Fibroblast of skin of left biceps (primary cell): ENCODE data around the gene LRP1.
A peak's percentile ranks its signal among the peaks of the same experiment; 100 is the strongest.

ENCODE experiments used
- DNase-seq, 2 experiments: peaks; one replicate each; pipeline ENCODE4 v3.0.0-alpha.2; 2013; ENCODE audit warnings: low read depth in 2 of 2

Gene LRP1

DNA sequence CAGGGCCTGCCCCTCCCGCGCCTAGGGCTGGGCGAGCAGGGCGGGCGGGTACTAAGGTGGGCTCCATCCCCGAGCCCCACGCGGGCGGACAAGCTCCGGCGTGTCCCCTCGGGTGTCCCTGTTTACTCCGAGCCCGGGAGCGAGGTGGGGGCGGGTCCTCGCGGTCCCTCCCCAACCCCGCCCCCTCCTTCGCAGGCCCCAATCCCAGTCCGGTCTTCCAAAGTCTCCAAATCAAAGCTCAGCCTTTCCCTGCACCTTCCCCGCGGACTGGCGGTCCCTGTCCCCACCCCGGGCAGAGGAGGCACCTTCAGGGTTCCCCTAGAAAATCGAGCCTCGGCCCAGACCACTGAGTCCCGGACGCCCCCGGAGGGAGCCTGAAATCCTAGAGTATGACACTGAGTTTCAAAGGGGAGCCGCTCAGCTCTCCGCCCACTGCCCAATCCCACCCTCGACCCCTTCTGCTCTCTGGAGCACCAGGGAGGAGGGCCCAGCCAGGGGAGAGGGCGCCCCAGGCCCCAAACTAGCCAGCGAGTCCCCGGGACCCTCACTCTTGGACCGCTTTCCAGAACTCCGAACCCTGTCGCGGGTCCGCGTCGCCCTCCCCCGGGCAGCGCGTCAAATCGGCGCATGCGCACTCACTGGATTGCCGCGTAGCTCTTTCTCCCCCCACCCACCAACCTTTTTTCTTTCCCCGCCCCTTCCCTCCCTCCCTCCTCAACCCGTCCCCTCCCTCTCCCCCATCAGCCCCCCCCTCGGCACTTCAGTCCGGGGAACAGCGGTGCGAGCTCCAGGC lies at the start of gene LRP1:
LRP1 (plus strand) TSS at position 758 of the 793 bp plus-strand sequence. CDS start 482 bp downstream, outside the sequence.
- no peak for DNase-seq

DNA sequence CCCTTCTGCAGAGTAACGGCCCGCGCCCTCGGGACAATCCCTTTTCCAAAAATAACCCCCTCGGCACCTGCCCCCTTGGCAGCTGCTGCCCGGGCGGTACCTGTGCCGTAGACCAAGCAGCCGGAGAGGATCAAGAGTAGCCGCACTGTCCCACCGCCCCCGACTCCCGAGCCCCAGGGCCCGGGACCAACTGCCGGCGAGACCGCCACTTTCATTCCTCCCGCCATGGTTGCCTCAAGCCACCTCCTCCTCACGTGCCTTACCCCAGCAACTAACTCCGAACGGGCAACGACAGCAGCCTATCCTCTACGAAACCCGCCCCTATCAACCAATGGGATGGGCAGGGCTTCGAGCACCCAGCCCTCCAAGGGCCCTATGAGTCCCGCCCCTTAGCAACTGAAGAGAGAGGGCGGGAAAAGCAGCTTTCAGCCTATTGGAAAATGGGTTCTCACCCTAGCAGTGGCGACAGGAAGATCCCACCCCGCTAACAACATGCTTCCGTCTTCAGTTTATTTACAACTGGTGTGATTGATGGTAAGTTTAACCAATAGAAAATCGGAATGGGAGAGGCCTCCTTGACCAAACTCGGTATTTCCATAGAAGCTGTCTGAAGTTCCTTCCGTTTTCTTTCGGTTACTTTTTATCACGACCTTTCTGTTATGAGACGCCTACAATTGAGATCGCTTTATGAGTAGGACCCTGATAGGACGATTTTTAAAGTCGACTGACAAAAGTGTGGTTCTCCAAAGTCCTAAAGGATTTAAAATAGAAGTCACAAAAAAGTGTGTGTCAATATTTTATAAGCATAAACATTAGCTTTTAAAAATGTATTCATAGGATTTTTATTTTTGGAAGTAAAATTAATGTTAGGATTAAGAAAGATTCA lies 49.5 kb upstream of the LRP1 start, which contains the start of gene NEMP1:
NEMP1 (minus strand) TSS at position 273 of the 886 bp plus-strand sequence; CDS start at position 227, 46 bp downstream.
- peak; percentile 100 for DNase-seq

DNA sequence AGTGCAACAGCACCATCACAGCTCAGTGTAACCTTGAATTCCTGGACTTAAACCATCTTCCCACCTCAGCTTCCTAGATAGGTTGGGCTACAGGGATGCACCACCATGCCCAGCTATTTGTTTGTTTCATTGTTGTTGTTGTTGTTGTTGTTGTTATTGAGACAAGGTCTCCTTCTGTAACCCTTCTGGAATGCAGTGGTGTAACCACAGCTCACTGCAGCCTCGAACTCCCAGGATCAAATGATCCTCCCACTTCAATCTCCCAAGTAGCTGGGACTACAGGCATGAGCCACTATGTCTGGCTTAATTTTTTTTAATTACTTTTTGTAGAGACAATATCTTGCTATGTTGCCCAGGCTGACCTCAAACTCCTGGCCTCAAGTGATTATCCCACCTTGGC lies 48.5 kb upstream of the LRP1 start:
- no peak for DNase-seq

DNA sequence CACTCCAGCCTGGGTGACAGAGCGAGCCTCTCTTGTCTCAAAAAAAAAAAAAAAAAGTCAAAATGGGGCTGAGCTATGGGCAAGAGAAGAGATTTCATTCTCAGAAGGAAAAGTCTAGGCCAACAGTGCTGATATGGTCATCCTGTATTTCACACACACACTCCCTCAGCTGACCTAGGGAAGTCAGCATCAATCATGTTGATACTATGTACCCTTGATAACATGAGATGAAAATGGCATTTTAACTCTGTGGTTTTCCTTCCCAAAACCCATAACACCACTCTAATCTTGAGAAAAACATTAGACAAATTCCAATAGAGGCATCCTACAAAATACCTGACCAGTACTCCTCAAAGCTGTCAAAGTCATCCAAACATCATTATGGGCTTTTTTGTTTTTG lies 47.4 kb upstream of the LRP1 start:
- DNase-seq = no peak

DNA sequence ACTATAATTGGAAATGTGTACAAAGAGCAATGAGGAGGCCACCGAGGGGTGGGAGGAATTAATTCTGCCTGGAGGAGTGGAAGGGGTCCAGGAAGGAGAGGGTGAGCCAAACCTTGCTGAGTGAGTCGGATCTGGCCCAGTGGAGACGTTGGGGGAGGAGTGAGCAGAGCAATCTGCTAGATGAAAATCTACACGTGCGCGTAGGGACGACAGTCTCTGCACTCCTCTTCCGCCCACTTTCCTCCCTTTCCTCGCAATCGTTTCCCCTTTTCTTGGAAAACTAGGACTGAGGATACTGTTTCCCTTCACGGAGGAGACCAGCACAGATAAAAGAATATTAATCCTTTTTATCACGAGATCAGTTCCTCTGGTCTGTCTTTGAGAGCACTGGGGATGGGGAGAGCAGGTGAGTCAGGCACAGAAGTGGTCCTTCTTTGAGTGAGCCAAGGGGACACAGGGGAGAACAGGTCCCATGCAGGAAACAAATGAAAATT lies 42.2 kb upstream of the LRP1 start:
- peak in 1 of 2 experiments; percentile 44 for DNase-seq

DNA sequence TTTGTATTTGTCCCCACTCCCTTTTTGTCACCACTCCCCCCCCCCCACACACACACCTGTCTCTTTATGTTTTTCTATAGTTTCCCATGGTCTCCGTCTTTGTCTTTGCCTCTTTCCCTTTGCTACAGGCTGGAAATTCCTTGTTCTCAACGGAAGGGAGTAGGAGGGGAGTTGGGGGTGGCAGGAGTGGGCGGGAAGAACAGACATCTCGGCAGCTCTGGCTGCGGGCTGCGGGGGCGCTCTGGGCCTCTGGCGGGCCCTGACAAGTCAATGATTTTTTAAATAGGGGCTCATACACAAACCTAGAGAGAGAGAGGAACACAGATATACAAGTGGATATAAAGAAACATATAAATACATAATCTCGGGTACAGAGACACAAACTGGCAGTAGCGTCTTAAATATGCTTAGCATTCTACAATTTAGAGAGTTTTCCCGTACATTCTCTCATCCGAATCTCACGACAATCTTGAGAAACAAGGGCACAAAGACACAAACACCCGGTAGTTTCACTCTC lies 41.7 kb upstream of the LRP1 start:
- DNase-seq = peak in 1 of 2 experiments; percentile 51

DNA sequence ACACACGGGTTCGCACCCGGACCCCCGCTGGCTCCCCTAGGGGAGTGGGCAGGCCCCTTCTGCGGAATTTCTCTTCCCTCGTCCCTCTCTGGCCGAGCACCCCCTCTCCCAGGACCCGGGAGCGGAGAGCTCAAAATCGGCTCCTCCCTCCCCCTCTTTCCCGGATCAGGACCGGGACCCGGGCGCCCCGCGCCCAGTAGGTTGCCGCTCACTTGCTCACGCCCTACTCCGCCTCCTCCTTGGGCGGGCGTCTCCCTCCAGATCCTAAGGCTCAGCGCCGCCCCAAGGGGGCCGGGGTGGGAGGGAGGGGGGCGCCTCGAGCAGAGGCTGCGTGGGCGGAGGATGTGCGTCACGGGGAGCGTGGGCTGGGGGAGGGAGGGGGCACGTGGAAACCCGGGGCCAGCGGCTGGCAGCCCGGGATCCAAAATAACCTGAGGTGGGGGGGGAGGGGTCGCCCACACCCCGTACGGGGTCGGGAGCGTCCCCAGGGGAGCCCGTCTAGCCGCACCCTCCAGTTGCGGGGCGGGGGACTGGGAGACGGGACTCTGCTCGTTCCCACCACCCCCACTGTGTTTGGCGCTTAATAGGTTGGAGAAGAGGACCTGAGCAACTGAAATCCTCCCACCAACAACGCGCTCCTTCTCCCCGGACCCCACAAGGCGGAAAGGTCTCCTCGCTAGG lies 41.1 kb upstream of the LRP1 start:
- peak; percentile 80 to 83 for DNase-seq

DNA sequence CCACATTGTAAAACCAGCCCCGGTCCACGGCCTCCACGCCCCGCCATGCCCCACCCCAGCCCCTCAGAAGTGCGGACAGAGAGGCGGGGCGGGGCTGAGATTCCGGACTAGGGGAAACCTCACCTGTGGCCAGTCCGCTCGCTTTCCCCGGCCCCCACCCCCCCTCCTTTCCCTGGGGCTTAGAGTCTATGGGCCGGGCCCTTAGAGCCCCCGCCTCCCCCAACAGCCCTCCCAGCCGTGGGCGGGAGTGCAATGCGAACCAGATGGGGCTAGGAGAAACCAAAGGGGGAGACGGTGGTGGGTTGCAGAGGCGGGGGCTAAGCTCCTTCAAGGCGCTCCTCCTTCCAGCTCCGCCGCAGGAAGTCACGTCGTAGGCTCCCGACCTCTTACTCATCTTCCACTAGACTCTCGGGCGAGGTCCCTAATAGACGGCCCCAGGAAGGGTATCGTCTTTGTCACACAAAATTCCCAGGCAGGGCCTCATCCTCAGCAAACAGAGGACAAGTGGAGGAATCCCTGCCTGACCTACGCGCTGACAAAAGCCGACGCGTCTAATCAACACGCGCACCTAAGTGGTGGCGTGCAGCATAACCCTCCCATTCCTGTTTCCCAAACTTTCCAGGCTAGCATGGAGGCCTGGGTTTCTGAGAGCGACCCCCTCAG lies 40.5 kb upstream of the LRP1 start:
- peak; percentile 96 for DNase-seq

DNA sequence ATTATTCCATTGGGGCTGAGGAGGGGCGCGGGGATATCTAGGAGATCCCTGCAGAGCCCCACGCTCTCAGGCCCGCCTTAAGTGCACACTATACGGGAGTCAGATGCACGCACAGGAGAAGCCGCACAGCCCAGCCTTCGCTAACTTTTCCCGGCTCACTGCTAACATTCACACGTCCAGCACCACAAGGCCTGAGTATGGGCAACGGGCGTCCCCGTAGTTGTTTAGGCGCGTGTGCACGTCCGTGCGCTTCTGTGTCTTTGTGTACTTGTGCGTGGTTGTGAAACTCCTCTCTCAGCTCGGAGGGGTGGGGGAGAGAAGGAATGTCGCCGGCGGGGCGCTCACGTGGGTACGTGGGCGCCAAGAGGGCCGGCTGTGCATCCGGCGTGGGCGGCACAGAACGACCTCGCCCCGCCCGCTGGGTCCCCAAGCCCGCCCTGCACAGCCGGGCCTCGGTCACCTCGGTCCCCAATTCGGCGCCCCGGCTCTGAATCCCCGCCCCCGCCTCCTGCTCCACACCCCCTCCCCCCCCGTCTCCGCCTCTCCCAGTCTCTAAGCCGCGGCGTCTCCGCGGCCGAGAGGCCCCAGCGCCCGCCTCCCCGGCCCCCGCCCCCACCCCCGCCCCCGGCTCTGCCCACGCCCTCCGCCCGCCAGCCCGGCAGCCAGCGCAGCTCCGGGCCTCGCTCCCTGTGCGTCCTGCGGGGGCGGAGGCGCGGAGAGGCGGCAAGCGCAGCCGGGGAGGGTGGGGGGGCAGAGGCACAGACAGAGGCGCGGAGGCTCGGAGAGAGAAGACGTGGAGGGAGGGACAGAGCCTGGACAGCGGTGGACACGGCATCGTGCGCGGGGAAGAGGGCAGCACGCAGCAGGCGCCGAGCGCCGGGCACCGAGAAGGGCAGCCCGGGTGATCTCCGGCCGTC lies 39.7 kb upstream of the LRP1 start, which contains the start of gene NAB2:
NAB2 (plus strand) TSS at position 761 of the 917 bp plus-strand sequence. CDS start 158 bp downstream, outside the sequence.
- peak; percentile 94 for DNase-seq

DNA sequence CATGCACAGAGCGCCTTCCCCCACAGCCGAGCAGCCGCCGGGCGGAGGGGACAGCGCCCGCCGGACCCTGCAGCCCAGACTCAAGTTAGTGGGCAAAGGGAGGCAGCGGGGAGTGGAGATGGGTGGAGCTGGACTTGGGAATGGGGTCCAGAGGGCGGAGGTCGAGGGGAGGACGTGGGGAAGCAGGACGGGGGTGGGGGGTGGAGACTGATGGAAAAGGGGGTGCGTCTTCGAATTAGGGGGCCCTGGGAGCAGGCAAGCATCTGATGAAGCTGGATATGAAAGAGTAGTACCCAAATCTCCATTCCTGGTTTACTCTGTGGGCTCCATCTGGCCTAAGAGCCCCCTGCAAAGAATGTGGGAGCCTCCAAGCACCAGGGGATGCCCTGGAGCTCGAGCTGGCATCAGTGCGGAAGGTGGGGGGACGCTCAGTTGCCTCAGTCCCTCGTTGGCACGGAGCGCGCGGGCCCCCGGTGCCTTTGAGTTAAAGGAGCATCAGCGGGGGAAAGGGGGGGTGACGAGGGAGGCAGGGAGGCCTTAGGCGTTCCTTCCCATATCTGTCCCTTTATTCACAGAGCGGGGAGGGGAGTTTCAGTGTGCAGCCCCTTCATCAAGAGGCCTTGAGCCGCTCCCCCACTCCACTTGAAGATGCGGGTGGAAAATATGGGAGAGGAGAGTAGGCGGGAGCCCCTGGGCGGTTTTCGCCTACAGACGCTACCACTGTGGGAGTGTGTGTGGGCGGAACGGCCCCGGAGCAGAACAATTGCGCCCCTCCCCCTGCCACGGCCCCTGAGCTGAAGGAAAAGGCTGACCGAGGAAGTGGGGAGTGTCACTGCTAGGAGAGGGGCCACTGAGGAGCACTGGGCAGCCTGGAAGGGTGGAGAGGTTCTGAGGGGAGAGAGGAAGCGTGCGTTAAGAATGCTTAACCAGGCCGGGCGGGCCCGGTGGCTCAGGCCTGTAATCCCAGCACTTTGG lies 38.7 kb upstream of the LRP1 start:
- DNase-seq = peak in 1 of 2 experiments; percentile 19

DNA sequence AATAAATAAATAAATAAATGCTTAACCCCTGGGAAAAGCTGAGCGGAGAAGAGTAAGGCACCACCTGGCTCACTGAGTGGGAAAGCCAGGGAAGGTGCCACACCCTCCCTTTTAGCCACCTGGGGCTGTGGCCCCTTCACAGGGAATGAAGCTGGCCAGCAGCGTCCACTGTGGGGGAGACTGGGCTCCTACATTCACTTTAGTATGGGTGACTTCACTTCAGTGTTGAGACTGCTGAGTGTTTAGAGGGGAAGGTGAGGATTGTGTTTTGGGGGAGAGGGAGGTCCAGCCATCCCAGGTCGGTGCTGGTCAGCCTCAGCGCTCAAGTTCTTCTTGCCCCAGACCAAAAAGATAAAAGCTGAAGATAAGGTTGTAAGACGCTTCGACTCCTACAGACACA lies 37.8 kb upstream of the LRP1 start:
- DNase-seq = no peak

DNA sequence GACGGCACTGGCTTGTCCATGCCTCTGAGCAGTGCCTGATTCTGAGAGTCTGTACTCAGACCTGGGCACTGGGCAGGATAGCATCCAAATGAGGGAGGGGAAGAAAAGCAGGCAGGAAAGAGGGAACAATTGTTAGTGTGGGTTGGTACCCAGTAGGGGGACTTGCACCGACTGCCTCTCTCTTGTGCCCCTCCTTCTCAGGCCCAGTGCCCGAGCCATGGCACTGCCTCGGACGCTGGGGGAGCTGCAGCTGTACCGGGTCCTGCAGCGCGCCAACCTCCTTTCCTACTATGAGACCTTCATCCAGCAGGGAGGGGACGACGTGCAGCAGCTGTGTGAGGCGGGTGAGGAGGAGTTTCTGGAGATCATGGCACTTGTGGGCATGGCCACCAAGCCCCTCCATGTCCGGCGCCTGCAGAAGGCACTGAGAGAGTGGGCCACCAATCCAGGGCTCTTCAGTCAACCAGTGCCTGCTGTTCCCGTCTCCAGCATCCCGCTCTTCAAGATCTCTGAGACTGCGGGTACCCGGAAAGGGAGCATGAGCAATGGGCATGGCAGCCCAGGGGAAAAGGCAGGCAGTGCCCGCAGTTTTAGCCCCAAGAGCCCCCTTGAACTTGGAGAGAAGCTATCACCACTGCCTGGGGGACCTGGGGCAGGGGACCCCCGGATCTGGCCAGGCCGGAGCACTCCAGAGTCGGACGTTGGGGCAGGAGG lies 37.2 kb upstream of the LRP1 start:
- DNase-seq = no peak

DNA sequence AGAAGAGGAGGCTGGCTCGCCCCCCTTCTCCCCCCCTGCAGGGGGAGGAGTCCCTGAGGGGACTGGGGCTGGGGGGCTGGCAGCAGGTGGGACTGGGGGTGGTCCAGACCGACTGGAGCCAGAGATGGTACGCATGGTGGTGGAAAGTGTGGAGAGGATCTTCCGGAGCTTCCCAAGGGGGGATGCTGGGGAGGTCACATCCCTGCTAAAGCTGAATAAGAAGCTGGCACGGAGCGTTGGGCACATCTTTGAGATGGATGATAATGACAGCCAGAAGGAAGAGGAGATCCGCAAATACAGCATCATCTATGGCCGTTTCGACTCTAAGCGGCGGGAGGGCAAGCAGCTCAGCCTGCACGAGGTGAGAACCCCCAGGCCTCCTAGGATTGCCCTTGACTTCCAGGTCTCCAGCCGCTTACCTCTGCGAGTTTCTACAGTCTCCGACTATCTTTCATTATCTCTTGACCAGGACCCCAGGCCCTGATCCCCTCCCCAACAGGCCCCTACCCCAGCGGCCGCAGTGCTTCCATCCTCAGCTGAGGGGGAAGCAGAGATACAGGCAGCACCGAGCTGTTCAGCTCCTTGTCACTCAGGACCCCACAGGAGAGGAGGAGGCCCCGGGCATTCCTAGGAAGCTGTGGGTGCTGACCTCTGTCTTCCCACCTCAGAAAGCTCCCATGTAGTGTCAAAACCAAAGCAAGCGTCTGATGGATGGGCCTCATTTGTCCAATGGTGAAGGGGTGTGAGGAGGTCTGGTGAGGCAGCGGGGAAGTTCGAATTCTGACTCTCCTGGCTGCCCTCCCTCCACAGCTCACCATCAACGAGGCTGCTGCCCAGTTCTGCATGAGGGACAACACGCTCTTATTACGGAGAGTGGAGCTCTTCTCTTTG lies 36.4 kb upstream of the LRP1 start:
- DNase-seq = no peak

DNA sequence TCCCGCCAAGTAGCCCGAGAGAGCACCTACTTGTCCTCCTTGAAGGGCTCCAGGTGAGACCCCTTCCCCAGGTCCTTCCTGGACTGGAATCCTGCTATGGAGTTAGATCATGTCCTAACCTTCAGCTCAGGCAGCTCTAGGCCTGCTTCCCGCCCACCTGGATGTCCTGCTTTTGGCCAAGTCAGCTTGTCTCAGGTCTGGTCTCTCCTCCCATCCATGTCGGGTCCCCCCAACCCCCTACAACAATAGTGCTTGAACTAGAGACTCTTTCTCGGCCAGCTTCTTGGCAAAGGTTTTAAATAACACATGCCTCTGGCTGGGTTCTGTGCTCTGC lies 35.8 kb upstream of the LRP1 start:
- DNase-seq = no peak

DNA sequence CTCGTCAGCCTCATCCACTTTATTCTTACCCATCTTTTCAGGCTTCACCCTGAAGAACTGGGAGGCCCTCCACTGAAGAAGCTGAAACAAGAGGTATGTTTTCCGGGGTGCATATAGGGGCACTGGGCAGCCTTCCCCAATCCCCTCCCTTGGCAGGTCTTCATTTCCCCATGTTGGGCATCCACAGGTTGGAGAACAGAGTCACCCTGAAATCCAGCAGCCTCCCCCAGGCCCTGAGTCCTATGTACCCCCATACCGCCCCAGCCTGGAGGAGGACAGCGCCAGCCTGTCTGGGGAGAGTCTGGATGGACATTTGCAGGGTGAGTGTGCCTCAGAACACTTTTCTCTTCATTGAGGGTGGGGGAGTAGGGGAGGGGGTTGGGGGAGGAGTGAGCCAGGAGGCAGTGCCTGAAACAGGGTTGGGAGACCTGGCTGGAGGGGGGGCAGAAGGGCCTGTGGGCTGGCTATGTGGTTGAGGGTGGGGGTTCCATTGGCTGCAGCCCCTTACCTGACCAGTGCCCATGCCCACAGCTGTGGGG lies 35.3 kb upstream of the LRP1 start:
- DNase-seq = no peak

DNA sequence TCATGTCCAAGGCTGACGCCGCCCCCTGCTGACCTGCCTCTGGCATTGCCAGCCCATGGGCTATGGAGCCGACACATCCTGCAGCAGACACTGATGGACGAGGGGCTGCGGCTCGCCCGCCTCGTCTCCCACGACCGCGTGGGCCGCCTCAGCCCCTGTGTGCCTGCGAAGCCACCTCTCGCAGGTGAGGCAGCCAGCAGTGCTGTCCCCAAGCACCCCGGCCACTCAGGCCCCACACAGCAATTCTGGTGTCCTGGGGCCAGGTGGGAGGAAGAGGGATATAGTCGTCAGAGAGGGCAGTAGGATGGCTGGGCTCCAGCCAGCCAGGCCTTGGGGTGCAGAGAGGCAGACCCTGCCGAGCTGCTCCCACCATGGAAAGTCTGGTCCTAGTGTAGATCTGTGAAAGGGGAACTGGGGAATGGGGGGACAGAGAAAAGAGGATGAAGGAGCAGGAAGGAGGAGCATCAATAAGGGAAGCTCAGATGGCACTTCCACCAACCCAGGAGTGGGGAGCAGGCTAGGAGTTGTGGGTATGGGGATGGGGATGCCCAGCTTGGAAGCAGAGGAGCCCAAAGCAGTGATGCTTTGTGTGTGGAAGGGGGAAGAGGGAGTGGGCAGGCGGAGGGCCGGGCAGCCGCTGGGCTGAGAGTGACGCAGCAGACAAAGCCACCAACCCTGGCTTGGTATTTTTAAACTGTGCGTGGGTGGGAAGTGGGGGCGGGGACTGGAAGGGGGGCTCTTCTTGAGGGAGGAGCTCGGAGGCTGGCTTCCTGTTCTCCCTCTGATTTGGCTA lies 34.7 kb upstream of the LRP1 start:
- DNase-seq = peak in 1 of 2 experiments; percentile 68
